ENCODE data around the gene OR52E5.

OR52E5 gene

GRCh38 chr11:5932671-5933070 lies 39.7 kb downstream of the OR52E5 start:
- in situ Hi-C loops (cut with MboI; ENCODE audit: low sequenced_read_pairs): no loop called here

DNA sequence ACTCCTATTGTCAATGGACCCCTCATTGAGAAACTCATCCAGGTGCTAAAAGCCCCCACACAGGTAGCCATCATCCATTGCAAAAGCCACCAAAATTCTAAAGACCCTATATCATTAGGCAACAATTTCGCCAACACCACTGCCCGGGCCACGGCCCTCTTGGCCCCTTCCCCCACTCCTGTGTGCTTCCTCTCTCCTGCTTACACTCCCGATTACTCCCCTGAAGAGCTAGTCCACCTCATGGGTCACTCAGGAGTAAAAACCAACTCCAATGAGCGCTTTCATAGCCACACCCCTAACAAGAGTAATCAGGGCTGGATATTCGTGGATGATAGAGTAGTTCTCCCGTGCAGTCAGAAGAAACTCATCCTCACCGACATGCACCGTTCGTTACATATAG lies 40.1 kb downstream of the OR52E5 start:
- in situ Hi-C loops (cut with MboI; ENCODE audit: low sequenced_read_pairs): no loop called here

GRCh38 chr11:5937868-5938602 lies 45.0 kb downstream of the OR52E5 start:
- in situ Hi-C loops (cut with MboI; ENCODE audit: low sequenced_read_pairs): no loop called here

- in situ Hi-C loops (cut with MboI; ENCODE audit: low sequenced_read_pairs): no loop called here
These were observed 45.6 kb downstream of the OR52E5 start for GRCh38 chr11:5938603-5938965.

- in situ Hi-C loops (cut with MboI; ENCODE audit: low sequenced_read_pairs): no loop called here
These were observed 47.7 kb downstream of the OR52E5 start for GRCh38 chr11:5940748-5941147.

GRCh38 chr11:5941951-5942350 lies 48.9 kb downstream of the OR52E5 start, which contains the start of gene OR56A3:
Gene OR56A3, plus strand, starts transcription at chr11:5942251. Its CDS starts 5,096 bp downstream, at chr11:5947347.
- in situ Hi-C loops (cut with MboI; ENCODE audit: low sequenced_read_pairs): no loop called here
